K562 (cell line): ENCODE measurements around the gene THSD8. TPM values are rescaled to one million over a fixed set of nuclear protein-coding genes. Genes with fewer than 3 reads are reported as not detected.

Source experiments
- CCAR2 ChIP-seq: fragments of 200-400 bp; formaldehyde crosslinking; IDR thresholded peaks from 2 replicates; pipeline ENCODE4 v1.6.1; 2017; ENCODE audit warnings: mild to moderate bottlenecking, low read depth, low read length
- CHD1 ChIP-seq: fragments of 200-600 bp; sonication (generic); IDR thresholded peaks from one replicate; pipeline ENCODE4 v1.6.1; 2012; ENCODE audit warnings: mild to moderate bottlenecking, moderate library complexity, low read length, inconsistent platforms
- CXXC5 ChIP-seq: fragments of 250-450 bp; sonication (Bioruptor Pico); IDR thresholded peaks from 2 replicates; pipeline ENCODE4 v1.8.0; 2022; ENCODE audit warnings: inconsistent platforms, mild to moderate bottlenecking, moderate library complexity
- FOS ChIP-seq: IDR thresholded peaks from 3 replicates; pipeline ENCODE4 v1.6.1; 2011; ENCODE audit not compliant: insufficient read length; ENCODE audit errors: extremely low read depth
- HDAC6 ChIP-seq: IDR thresholded peaks from 2 replicates; pipeline ENCODE4 v1.6.1; 2012; ENCODE audit warnings: low read depth, mild to moderate bottlenecking, control low read depth, inconsistent platforms, low read length, moderate library complexity
- LEF1 ChIP-seq: fragments of 450-650 bp; IDR thresholded peaks from 2 replicates; pipeline ENCODE4 v1.6.1; 2016; ENCODE audit warnings: mild to moderate bottlenecking
- POLR2H ChIP-seq: IDR thresholded peaks from 2 replicates; pipeline ENCODE4 v1.6.1; 2016; ENCODE audit warnings: missing genetic modification characterization, low read depth, mild to moderate bottlenecking, control low read depth, missing compliant biosample characterization, moderate library complexity
- PYGO2 ChIP-seq: fragments of 450-650 bp; IDR thresholded peaks from 2 replicates; pipeline ENCODE4 v1.6.1; 2016; ENCODE audit warnings: mild to moderate bottlenecking, missing genetic modification characterization, moderate library complexity, missing compliant biosample characterization
- RBM25 ChIP-seq: fragments of 200-400 bp; formaldehyde crosslinking; IDR thresholded peaks from 2 replicates; pipeline ENCODE4 v1.6.1; 2018; ENCODE audit warnings: low read length, low read depth, moderate library complexity; ENCODE audit not compliant: severe bottlenecking
- SAFB2 ChIP-seq: fragments of 200-400 bp; formaldehyde crosslinking; IDR thresholded peaks from 2 replicates; pipeline ENCODE4 v1.6.1; 2018; ENCODE audit warnings: borderline replicate concordance, low read length, low read depth, moderate library complexity; ENCODE audit not compliant: severe bottlenecking
- SOX6 ChIP-seq: fragments of 450-650 bp; IDR thresholded peaks from 2 replicates; pipeline ENCODE4 v1.6.1; 2014; ENCODE audit warnings: mild to moderate bottlenecking
- SRSF7 ChIP-seq: fragments of 200-400 bp; formaldehyde crosslinking; optimal IDR thresholded peaks from 2 replicates; pipeline ENCODE3; 2017; ENCODE audit warnings: mild to moderate bottlenecking, low read depth, low read length
- XRCC3 ChIP-seq: fragments of 450-650 bp; IDR thresholded peaks from 2 replicates; pipeline ENCODE4 v1.6.1; 2017; ENCODE audit warnings: mild to moderate bottlenecking, moderate library complexity
- ZBTB7A ChIP-seq: IDR thresholded peaks from 2 replicates; pipeline ENCODE4 v1.6.1; 2011; ENCODE audit warnings: low read depth, mild to moderate bottlenecking, low read length, moderate library complexity, borderline replicate concordance; ENCODE audit not compliant: control insufficient read depth
- ZC3H8 ChIP-seq: fragments of 450-650 bp; IDR thresholded peaks from 2 replicates; pipeline ENCODE4 v1.6.1; 2017
- ZNF197 ChIP-seq: fragments of 200-800 bp; sonication (Bioruptor generic); IDR thresholded peaks from 2 replicates; pipeline ENCODE4 v1.6.1; 2016; ENCODE audit warnings: low read depth, missing genetic modification characterization, missing compliant biosample characterization
- ZNF764 ChIP-seq: fragments of 250-450 bp; sonication (Bioruptor Pico); IDR thresholded peaks from 2 replicates; pipeline ENCODE4 v1.4.0; 2020; ENCODE audit warnings: low read depth, mild to moderate bottlenecking, moderate library complexity
- polyA plus RNA-seq, 8 experiments: library from polyadenylated mRNA; depleted of rRNA in 4 of 8; stranded (reverse) in 5 of 8; unstranded in 3 of 8; fragments of >200 nt; fragmentation: Nextera tagmentation in 2 of 8; fragmentation: Illumina TruSeq in 1 of 8; extraction: Ambion mirVana in 2 of 8; extraction: Trizol in 1 of 8; gene quantifications; 2 replicates each; pipeline versions ENCODE4 v1.2.1 to v1.2.3, GENCODE V29; 2011 to 2014; ENCODE audit warnings: inconsistent platforms in 1 of 8, missing spikeins in 1 of 8
- total RNA-seq, 7 experiments: library from RNA; depleted of rRNA in 6 of 7; stranded (reverse); fragments of >200 nt in 6 of 7; fragmentation: Illumina TruSeq in 2 of 7; extraction: Trizol in 2 of 7; gene quantifications; 2 replicates each; pipeline versions ENCODE4 v1.2.1 to v1.2.3, GENCODE V29; 2011 to 2021; ENCODE audit warnings: low replicate concordance in 1 of 7
- TF ChIP-seq, protein P1 (sequence below), 2 experiments: fragments of 450-650 bp in 1 of 2; IDR thresholded peaks; 2 replicates each; pipeline ENCODE4 v1.6.1; 2011 to 2017; ENCODE audit warnings: low read depth in 2 of 2, antibody characterized with exemption in 1 of 2, borderline replicate concordance in 1 of 2, low read length in 1 of 2, mild to moderate bottlenecking in 1 of 2, mixed read lengths in 1 of 2; ENCODE audit not compliant: control insufficient read depth in 1 of 2
- TF ChIP-seq, protein P2 (sequence below): fragments of 450-650 bp; formaldehyde crosslinking; IDR thresholded peaks from 2 replicates; pipeline ENCODE4 v1.4.0; 2020; ENCODE audit warnings: mild to moderate bottlenecking, moderate library complexity
- TF ChIP-seq, protein P3 (sequence below): fragments of 450-650 bp; formaldehyde crosslinking; IDR thresholded peaks from 2 replicates; pipeline ENCODE4 v1.4.0; 2022; ENCODE audit warnings: missing genetic modification characterization

Gene THSD8
- total and polyA plus RNA-seq, 9 of the 15 experiments (the other 6 are each of a cell fraction or from before 2014, with no cell fraction given): 8.4 to 42.4 (median 19.9) TPM; not detected in 2

DNA sequence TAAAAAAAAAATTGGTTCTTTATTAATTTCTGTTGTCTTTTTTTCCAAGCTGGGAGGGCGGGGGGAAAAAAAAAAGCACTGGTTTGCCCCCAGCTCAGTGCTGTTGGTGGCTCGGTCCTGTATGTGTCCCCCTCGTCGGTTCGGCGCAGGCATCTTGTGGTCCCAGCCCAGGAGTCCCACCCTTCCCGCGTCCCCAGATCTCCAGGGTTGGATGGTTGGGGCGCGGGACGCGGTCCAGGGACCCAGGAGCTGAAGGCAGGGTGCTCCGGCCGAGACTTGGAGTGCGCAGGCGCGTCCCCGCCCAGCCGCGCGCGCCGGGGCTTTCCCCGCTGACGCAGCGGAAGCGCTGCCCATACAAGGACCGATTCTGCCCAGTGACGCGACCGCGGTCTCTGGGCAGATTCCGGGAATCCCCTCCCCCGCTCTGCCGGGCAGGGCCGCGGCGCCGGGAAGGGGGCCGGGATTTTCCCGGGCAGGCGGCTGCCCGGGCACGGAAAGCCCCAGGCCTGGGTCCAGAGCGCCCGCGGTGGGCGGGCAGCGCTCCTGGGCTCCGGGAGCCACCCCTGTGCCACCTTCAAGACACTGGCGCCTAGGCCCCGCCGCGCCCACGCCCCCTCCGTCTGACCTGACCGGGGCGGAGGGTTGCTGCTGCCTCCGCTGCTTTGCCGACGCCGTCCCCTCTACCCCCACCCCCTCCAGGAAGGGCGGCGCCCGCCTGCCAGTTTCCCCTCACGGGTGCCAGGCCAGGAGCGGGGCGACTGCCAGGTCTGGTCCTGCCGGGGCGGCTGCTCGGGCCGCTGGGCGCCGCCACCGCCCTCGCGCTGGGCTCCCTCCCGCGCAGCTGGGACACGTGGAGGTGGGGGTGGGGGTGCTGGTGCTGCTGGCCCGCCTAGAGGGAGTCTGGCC, 8.3 kb upstream of the THSD8 start (continued):
- TF ChIP-seq ZBTB7A (peak; percentile 23; the same call in 1 of the 2 replicates), ZNF764 (no peak), SOX6 (0 out of 2 replicates have a peak, but pooled peaks have one; percentile 8), CXXC5 (CRISPR knock-in tag) (peak; percentile 77), RBM25 (no peak), ZC3H8 (no peak), CCAR2 (no peak), ZNF197 (CRISPR knock-in tag) (no peak), POLR2H (tag) (peak; percentile 85), SRSF7 (no peak), XRCC3 (no peak), HDAC6 (no peak), PYGO2 (tag) (no peak), SAFB2 (no peak), CHD1 (no peak), LEF1 (no peak), FOS (no peak)
- TF ChIP-seq, protein P1, sequence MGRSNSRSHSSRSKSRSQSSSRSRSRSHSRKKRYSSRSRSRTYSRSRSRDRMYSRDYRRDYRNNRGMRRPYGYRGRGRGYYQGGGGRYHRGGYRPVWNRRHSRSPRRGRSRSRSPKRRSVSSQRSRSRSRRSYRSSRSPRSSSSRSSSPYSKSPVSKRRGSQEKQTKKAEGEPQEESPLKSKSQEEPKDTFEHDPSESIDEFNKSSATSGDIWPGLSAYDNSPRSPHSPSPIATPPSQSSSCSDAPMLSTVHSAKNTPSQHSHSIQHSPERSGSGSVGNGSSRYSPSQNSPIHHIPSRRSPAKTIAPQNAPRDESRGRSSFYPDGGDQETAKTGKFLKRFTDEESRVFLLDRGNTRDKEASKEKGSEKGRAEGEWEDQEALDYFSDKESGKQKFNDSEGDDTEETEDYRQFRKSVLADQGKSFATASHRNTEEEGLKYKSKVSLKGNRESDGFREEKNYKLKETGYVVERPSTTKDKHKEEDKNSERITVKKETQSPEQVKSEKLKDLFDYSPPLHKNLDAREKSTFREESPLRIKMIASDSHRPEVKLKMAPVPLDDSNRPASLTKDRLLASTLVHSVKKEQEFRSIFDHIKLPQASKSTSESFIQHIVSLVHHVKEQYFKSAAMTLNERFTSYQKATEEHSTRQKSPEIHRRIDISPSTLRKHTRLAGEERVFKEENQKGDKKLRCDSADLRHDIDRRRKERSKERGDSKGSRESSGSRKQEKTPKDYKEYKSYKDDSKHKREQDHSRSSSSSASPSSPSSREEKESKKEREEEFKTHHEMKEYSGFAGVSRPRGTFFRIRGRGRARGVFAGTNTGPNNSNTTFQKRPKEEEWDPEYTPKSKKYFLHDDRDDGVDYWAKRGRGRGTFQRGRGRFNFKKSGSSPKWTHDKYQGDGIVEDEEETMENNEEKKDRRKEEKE (IDR thresholded peaks at IDR 0.05; ENCODE audit: borderline replicate concordance in 1 of 2, control insufficient read depth in 1 of 2, low read depth in 2 of 2, low read length in 1 of 2): no peak
- TF ChIP-seq, protein P2, sequence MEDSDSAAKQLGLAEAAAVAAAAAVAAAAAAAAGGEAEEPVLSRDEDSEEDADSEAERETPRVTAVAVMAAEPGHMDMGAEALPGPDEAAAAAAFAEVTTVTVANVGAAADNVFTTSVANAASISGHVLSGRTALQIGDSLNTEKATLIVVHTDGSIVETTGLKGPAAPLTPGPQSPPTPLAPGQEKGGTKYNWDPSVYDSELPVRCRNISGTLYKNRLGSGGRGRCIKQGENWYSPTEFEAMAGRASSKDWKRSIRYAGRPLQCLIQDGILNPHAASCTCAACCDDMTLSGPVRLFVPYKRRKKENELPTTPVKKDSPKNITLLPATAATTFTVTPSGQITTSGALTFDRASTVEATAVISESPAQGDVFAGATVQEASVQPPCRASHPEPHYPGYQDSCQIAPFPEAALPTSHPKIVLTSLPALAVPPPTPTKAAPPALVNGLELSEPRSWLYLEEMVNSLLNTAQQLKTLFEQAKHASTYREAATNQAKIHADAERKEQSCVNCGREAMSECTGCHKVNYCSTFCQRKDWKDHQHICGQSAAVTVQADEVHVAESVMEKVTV (CRISPR knock-in tag): no peak
- TF ChIP-seq, protein P3, sequence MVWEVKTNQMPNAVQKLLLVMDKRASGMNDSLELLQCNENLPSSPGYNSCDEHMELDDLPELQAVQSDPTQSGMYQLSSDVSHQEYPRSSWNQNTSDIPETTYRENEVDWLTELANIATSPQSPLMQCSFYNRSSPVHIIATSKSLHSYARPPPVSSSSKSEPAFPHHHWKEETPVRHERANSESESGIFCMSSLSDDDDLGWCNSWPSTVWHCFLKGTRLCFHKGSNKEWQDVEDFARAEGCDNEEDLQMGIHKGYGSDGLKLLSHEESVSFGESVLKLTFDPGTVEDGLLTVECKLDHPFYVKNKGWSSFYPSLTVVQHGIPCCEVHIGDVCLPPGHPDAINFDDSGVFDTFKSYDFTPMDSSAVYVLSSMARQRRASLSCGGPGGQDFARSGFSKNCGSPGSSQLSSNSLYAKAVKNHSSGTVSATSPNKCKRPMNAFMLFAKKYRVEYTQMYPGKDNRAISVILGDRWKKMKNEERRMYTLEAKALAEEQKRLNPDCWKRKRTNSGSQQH (CRISPR knock-in tag): no peak
